DND-41 (cell line): ENCODE results near the gene CALCR.

Source experiments
- ATAC-seq: fragments of 200-7000 bp; cut with Tn5 transposase; 3 replicates; pipeline ENCODE4 v1.9.1; 2021; ENCODE audit warnings: low read depth; ENCODE audit not compliant: insufficient read depth
- DNase-seq: peaks from one replicate; pipeline ENCODE4 v3.0.0-alpha.2; 2020
- H2AFZ ChIP-seq: 2 replicates; pipeline ENCODE4 v1.6.0; 2012; ENCODE audit warnings: low read depth, low read length
- H3K27ac ChIP-seq: 2 replicates; pipeline ENCODE4 v1.5.1; 2012; ENCODE audit warnings: low read length, inconsistent platforms
- H3K27me3 ChIP-seq: fragments of 200-600 bp; sonication (generic); 2 replicates; pipeline ENCODE4 v1.6.0; 2012; ENCODE audit warnings: low read length, mild to moderate bottlenecking, inconsistent platforms; ENCODE audit not compliant: insufficient read depth, poor library complexity
- H3K36me3 ChIP-seq: 2 replicates; pipeline ENCODE4 v1.5.1; 2012; ENCODE audit warnings: low read length, inconsistent platforms; ENCODE audit not compliant: insufficient read depth
- H3K4me1 ChIP-seq: 2 replicates; pipeline ENCODE4 v1.5.1; 2012; ENCODE audit warnings: mild to moderate bottlenecking, low read length; ENCODE audit not compliant: insufficient read depth
- H3K4me2 ChIP-seq: 2 replicates; pipeline ENCODE4 v1.6.0; 2012; ENCODE audit warnings: mild to moderate bottlenecking, moderate library complexity, low read length, inconsistent platforms; ENCODE audit not compliant: insufficient read depth
- H3K4me3 ChIP-seq, 2 experiments: fragments of 200-600 bp in 1 of 2; shearing (Covaris generic) in 1 of 2; 2 replicates each; pipeline ENCODE4 v1.5.1; 2012 to 2016; ENCODE audit warnings: inconsistent platforms in 2 of 2, low read length in 2 of 2, mild to moderate bottlenecking in 2 of 2, low read depth in 1 of 2, moderate library complexity in 1 of 2
- H3K79me2 ChIP-seq: 2 replicates; pipeline ENCODE4 v1.6.0; 2012; ENCODE audit warnings: low read length, inconsistent platforms; ENCODE audit not compliant: insufficient read depth
- H3K9ac ChIP-seq: 2 replicates; pipeline ENCODE4 v1.6.0; 2012; ENCODE audit warnings: low read depth, mild to moderate bottlenecking, inconsistent platforms, low read length, moderate library complexity
- H3K9me3 ChIP-seq: 2 replicates; pipeline ENCODE4 v1.5.1; 2012; ENCODE audit warnings: low read length, moderate library complexity, mild to moderate bottlenecking, inconsistent platforms; ENCODE audit not compliant: insufficient read depth, severe bottlenecking
- H4K20me1 ChIP-seq: 2 replicates; pipeline ENCODE4 v1.6.0; 2012; ENCODE audit warnings: low read length; ENCODE audit not compliant: insufficient read depth
- CTCF ChIP-seq: IDR thresholded peaks from 2 replicates; pipeline ENCODE4 v1.5.1; 2012; ENCODE audit warnings: borderline replicate concordance, low read length, moderate library complexity, mild to moderate bottlenecking; ENCODE audit not compliant: poor library complexity, severe bottlenecking; ENCODE audit errors: extremely low read depth
- EZH2 ChIP-seq: IDR thresholded peaks from 3 replicates; pipeline ENCODE4 v1.6.1; 2012; ENCODE audit warnings: borderline replicate concordance, low read depth, mild to moderate bottlenecking, moderate library complexity, low read length, inconsistent platforms; ENCODE audit not compliant: severe bottlenecking

The CALCR gene

DNA sequence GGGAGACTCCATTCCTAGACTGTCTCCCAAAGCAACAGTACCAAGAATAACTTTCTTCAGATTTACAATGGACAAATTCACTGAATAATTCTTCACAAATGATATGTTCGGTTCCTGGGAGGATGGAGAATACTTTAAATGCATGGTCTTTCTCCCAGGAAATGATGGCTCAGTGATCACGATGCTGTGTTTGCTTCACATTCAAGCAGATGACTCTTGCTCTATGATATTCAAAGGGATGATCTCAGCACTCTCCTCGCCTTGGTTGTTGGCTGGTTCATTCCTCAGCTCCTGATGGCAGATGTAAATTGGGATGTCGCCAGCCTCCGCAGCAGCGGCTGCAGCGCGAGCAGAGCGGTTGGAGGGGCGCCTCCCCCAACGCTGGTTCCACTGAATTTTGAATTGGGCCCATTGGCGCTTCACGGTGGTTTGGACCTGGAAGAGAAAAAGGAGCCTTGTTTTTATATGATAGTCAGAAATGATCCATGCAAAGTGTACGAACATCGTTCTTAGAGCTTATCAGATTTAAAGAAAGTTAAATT, 148.3 kb downstream of the CALCR start:
- DNase-seq (no peak), ATAC-seq (no peak)
- TF ChIP-seq EZH2 (no peak), CTCF (no peak)
- Histone ChIP-seq H3K27ac (no peak overlapping the region), H4K20me1 (no peaks in the 10 kb centered on the region), H3K79me2 (no peaks in the 10 kb centered on the region), H3K9ac (no peak overlapping the region), H3K4me1 (peaks cover 11% of the 10 kb centered on the region), H3K36me3 (no peaks in the 10 kb centered on the region), H3K4me2 (no peak overlapping the region), H3K9me3 (no peaks in the 10 kb centered on the region), H3K4me3 (no peak overlapping the region), H2AFZ (no peak overlapping the region), H3K27me3 (peaks cover 4% of the 10 kb centered on the region)

DNA sequence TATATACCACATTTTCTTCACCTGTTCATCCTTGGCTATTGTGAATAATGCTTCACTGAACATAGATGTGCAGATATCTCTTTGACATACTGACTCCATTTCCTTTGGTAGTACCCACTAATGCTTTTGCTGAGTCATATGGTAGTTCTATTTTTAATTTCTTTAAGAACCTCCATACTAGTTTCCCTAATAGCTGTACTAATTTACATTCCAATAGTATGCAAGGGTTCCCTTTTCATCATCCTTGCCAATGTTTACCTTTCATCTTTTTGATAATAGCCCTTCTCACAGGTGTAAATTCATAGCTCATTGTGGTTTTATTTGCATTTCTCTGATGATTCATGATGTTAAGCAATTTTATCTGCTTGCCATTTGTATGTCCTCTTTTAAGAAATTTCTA, 159.9 kb downstream of the CALCR start:
- H2AFZ ChIP-seq: no peak overlapping the region
- DNase-seq: no peak
- no peak for TF ChIP-seq CTCF
- no peak for TF ChIP-seq EZH2

DNA sequence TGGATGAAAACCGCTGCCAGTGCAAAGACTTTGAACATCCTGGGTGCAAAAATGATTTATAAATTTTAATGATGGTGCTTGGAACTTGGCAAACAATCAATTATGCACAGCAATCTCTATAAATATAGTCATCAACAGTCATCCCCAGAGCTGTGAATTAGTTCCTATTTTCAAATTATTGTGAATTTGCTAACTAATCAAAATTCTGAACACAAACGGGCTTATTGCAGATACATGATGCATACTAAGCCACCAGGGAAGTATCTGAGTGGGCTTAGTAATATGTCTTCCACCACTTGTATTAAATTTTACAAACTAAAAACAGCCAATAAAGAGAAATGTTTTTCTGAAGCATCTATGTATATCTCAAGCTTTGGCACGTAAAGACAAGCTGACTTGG, 165.2 kb downstream of the CALCR start:
- H3K27me3 ChIP-seq: no peaks in the 10 kb centered on the region
- no peak overlapping the region for H3K4me2 ChIP-seq
- no peak overlapping the region for H3K9ac ChIP-seq
- H3K4me3 ChIP-seq: no peak overlapping the region
- no peak for DNase-seq
- no peak overlapping the region for H3K27ac ChIP-seq
- H3K36me3 ChIP-seq: no peaks in the 10 kb centered on the region
- no peaks in the 10 kb centered on the region for H3K79me2 ChIP-seq
- no peaks in the 10 kb centered on the region for H3K9me3 ChIP-seq
- H2AFZ ChIP-seq: no peak overlapping the region
- TF ChIP-seq EZH2 (no peak), CTCF (no peak)
- ATAC-seq: no peak
- H3K4me1 ChIP-seq: no peaks in the 10 kb centered on the region
- no peaks in the 10 kb centered on the region for H4K20me1 ChIP-seq

More for the DNA sequence above, 159.9 kb downstream of the CALCR start:
- Histone ChIP-seq H3K4me1 (no peaks in the 10 kb centered on the region), H3K27ac (no peak overlapping the region), H3K9me3 (no peaks in the 10 kb centered on the region), H3K79me2 (no peaks in the 10 kb centered on the region), H3K9ac (no peak overlapping the region), H3K27me3 (peaks cover 4% of the 10 kb centered on the region), H4K20me1 (no peaks in the 10 kb centered on the region), H3K4me3 (no peak overlapping the region), H3K36me3 (no peaks in the 10 kb centered on the region), H3K4me2 (no peak overlapping the region)
- ATAC-seq: no peak

DNA sequence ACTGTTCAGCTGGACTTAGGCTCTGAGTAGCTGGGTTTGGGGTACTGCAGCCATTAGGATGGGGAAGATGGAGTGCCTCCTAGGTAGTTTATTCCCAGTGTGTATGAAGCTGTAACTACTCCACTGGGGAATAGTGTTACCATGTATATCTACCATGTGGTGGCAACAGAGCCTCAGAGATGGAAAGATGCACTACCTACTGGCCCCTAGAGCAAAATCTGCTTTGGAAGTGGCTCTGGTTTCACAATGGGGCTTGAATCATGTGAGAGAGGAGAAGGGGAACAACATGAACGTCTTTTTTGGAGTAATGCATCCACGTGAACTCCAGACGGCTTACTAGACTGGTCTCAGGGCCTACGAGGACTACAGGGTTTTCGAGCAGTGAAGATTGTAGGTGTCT, 167.3 kb downstream of the CALCR start:
- Histone ChIP-seq H3K9me3 (no peaks in the 10 kb centered on the region), H4K20me1 (no peaks in the 10 kb centered on the region), H2AFZ (no peak overlapping the region), H3K4me2 (no peak overlapping the region), H3K27ac (no peak overlapping the region), H3K79me2 (no peaks in the 10 kb centered on the region), H3K9ac (no peak overlapping the region), H3K27me3 (peaks cover 3% of the 10 kb centered on the region), H3K36me3 (no peaks in the 10 kb centered on the region), H3K4me1 (no peaks in the 10 kb centered on the region), H3K4me3 (no peak overlapping the region)
- DNase-seq (no peak), ATAC-seq (no peak)
- TF ChIP-seq CTCF (no peak), EZH2 (no peak)
